ENCODE results near the gene PRKCH. TPM values are rescaled to one million over a fixed set of nuclear protein-coding genes. Genes with fewer than 3 reads are reported as not detected.

Gene PRKCH
- total and polyA plus RNA-seq, 10 of the 15 experiments (the other 5 are each of a cell fraction or from before 2014, with no cell fraction given): 10.7 to 140 (median 33.2) TPM

DNA sequence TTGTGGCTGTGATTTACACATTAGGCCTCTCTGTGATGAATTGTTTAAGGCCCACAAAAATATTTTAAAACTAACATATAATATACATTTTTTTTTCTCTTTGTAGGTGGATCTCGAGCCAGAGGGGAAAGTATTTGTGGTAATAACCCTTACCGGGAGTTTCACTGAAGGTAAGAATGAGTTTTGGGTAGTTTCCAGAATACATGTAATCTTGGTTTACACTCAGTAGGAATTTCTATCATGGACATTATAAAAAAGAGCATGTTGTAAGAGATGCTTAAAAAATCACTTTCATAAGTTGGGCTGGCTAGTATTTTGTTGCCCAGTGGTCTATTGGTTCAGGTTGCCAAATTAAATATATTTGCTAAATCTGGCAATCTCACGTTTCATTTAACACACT lies 69.7 kb downstream of the PRKCH start (continued):
- TF ChIP-seq, protein P1, sequence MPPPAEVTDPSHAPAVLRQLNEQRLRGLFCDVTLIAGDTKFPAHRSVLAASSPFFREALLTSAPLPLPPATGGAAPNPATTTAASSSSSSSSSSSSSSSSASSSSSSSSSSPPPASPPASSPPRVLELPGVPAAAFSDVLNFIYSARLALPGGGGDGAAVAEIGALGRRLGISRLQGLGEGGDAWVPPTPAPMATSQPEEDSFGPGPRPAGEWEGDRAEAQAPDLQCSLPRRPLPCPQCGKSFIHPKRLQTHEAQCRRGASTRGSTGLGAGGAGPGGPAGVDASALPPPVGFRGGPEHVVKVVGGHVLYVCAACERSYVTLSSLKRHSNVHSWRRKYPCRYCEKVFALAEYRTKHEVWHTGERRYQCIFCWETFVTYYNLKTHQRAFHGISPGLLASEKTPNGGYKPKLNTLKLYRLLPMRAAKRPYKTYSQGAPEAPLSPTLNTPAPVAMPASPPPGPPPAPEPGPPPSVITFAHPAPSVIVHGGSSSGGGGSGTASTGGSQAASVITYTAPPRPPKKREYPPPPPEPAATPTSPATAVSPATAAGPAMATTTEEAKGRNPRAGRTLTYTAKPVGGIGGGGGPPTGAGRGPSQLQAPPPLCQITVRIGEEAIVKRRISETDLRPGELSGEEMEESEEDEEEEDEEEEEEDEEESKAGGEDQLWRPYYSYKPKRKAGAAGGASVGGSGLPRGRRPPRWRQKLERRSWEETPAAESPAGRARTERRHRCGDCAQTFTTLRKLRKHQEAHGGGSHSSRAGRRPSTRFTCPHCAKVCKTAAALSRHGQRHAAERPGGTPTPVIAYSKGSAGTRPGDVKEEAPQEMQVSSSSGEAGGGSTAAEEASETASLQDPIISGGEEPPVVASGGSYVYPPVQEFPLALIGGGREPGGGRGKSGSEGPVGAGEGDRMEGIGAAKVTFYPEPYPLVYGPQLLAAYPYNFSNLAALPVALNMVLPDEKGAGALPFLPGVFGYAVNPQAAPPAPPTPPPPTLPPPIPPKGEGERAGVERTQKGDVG (CRISPR knock-in tag; IDR thresholded peaks at IDR 0.05): no peak
- TF ChIP-seq RFX5 (IDR thresholded peaks at IDR 0.05; ENCODE audit: low read depth, low read length) (no peak), MEF2B (IDR thresholded peaks at IDR 0.05; ENCODE audit: partially characterized antibody, poor library complexity, severe bottlenecking) (no peak), ZNF622 (IDR thresholded peaks at IDR 0.05) (no peak), CBFB (IDR thresholded peaks at IDR 0.05; ENCODE audit: low read depth) (no peak), YY1 (IDR thresholded peaks at IDR 0.05; ENCODE audit: low read depth, low read length) (no peak), SPI1 (IDR thresholded peaks at IDR 0.05; ENCODE audit: borderline replicate concordance, insufficient read depth, low read depth, low read length) (no peak), KDM1A (IDR thresholded peaks at IDR 0.05; ENCODE audit: borderline replicate concordance) (no peak), CHD1 (IDR thresholded peaks at IDR 0.05; ENCODE audit: low read depth, low read length) (no peak), RELA (IDR thresholded peaks at IDR 0.05; ENCODE audit: borderline replicate concordance, partially characterized antibody) (no peak), HDAC6 (IDR thresholded peaks at IDR 0.05; ENCODE audit: unreplicated experiment) (no peak), SMC3 (IDR thresholded peaks at IDR 0.05; ENCODE audit: borderline replicate concordance, low read length) (no peak), EGR1 (IDR thresholded peaks at IDR 0.05; ENCODE audit: borderline replicate concordance in 1 of 2, low read depth in 2 of 2, low read length in 2 of 2) (no peak), GATAD2B (conservative IDR thresholded peaks at IDR 0.05; ENCODE audit: low read depth) (no peak), JUND (IDR thresholded peaks at IDR 0.05; ENCODE audit: low read depth, low read length) (no peak), SMAD5 (IDR thresholded peaks at IDR 0.05; ENCODE audit: low read depth) (no peak)
- TF ChIP-seq, protein P2, sequence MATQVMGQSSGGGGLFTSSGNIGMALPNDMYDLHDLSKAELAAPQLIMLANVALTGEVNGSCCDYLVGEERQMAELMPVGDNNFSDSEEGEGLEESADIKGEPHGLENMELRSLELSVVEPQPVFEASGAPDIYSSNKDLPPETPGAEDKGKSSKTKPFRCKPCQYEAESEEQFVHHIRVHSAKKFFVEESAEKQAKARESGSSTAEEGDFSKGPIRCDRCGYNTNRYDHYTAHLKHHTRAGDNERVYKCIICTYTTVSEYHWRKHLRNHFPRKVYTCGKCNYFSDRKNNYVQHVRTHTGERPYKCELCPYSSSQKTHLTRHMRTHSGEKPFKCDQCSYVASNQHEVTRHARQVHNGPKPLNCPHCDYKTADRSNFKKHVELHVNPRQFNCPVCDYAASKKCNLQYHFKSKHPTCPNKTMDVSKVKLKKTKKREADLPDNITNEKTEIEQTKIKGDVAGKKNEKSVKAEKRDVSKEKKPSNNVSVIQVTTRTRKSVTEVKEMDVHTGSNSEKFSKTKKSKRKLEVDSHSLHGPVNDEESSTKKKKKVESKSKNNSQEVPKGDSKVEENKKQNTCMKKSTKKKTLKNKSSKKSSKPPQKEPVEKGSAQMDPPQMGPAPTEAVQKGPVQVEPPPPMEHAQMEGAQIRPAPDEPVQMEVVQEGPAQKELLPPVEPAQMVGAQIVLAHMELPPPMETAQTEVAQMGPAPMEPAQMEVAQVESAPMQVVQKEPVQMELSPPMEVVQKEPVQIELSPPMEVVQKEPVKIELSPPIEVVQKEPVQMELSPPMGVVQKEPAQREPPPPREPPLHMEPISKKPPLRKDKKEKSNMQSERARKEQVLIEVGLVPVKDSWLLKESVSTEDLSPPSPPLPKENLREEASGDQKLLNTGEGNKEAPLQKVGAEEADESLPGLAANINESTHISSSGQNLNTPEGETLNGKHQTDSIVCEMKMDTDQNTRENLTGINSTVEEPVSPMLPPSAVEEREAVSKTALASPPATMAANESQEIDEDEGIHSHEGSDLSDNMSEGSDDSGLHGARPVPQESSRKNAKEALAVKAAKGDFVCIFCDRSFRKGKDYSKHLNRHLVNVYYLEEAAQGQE (IDR thresholded peaks at IDR 0.05; ENCODE audit: low read depth, low read length): no peak
- TF ChIP-seq, protein P3, sequence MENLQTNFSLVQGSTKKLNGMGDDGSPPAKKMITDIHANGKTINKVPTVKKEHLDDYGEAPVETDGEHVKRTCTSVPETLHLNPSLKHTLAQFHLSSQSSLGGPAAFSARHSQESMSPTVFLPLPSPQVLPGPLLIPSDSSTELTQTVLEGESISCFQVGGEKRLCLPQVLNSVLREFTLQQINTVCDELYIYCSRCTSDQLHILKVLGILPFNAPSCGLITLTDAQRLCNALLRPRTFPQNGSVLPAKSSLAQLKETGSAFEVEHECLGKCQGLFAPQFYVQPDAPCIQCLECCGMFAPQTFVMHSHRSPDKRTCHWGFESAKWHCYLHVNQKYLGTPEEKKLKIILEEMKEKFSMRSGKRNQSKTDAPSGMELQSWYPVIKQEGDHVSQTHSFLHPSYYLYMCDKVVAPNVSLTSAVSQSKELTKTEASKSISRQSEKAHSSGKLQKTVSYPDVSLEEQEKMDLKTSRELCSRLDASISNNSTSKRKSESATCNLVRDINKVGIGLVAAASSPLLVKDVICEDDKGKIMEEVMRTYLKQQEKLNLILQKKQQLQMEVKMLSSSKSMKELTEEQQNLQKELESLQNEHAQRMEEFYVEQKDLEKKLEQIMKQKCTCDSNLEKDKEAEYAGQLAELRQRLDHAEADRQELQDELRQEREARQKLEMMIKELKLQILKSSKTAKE (IDR thresholded peaks at IDR 0.05; ENCODE audit: low read depth, poor library complexity, severe bottlenecking): no peak
- TF ChIP-seq, protein P4, sequence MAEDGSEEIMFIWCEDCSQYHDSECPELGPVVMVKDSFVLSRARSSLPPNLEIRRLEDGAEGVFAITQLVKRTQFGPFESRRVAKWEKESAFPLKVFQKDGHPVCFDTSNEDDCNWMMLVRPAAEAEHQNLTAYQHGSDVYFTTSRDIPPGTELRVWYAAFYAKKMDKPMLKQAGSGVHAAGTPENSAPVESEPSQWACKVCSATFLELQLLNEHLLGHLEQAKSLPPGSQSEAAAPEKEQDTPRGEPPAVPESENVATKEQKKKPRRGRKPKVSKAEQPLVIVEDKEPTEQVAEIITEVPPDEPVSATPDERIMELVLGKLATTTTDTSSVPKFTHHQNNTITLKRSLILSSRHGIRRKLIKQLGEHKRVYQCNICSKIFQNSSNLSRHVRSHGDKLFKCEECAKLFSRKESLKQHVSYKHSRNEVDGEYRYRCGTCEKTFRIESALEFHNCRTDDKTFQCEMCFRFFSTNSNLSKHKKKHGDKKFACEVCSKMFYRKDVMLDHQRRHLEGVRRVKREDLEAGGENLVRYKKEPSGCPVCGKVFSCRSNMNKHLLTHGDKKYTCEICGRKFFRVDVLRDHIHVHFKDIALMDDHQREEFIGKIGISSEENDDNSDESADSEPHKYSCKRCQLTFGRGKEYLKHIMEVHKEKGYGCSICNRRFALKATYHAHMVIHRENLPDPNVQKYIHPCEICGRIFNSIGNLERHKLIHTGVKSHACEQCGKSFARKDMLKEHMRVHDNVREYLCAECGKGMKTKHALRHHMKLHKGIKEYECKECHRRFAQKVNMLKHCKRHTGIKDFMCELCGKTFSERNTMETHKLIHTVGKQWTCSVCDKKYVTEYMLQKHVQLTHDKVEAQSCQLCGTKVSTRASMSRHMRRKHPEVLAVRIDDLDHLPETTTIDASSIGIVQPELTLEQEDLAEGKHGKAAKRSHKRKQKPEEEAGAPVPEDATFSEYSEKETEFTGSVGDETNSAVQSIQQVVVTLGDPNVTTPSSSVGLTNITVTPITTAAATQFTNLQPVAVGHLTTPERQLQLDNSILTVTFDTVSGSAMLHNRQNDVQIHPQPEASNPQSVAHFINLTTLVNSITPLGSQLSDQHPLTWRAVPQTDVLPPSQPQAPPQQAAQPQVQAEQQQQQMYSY (CRISPR knock-in tag; IDR thresholded peaks at IDR 0.05): no peak

Measured in GM12878 (cell line).